Measurements from ENCODE around the gene N4BP2.

DNA sequence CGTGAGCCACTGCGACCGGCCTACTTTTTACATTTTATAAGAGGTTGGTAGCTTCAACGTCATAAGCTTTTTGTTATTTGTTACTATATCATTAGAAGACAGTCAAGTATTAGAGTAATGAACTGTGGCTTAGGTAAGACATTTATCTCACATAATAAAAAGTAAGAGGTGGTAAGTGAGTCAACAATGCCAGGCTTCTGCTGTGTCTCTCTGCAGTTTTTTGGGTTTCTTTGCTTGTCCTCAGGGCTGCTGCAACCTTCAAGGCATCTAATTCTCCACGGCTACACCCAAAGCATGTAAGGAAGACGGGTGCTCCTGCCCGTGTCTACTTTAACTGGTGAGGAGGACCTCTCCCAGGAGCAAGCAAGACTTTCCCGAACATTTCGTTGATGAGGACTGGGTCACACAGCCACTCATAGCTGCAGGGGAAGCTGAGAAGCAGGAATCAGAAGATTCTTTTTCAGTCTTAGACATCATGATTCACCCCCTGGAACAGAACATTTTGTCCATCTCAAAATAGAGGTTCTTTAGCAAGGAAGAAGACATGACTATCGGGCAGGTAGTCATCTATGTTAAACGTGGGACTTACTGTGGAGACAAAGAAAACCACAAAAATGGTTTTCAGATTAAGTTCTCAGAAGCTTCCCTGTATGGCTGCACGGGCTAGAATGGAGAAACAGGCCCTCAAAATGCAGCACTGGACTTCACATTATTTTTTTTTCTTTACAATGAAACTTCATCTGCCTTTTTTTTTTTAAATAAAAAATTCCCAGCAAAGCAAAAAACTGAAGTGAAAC lies 127.2 kb downstream of the N4BP2 start:
- TF ChIP-seq POLR2AphosphoS5 (IDR thresholded peaks at IDR 0.05; ENCODE audit: low read depth, low read length): no peak
- TF ChIP-seq CTCF (IDR thresholded peaks at IDR 0.05): no peak
- no peak for TF ChIP-seq REST (IDR thresholded peaks at IDR 0.05; ENCODE audit: insufficient read depth in 1 of 2, low read depth in 2 of 2, low read length in 1 of 2)
- no peak for TF ChIP-seq TCF7L2 (IDR thresholded peaks at IDR 0.05; ENCODE audit: low read depth, low read length)
